ENCODE results near the gene ARHGEF40.

GRCh38 chr14:21086908-21087293 lies 16.8 kb downstream of the ARHGEF40 start:
- TF ChIP-seq EZH2 (IDR thresholded peaks at IDR 0.05; ENCODE audit: insufficient read depth, poor library complexity, severe bottlenecking) (no peak), EZH2phosphoT487 (IDR thresholded peaks at IDR 0.05; ENCODE audit: insufficient read depth, low read depth) (no peak)

All from GM23248 (cell line).